Anterior cingulate cortex (tissue), 58 donors: ENCODE results near the gene SERAC1.

Experiments
- DNase-seq, 58 donors: peaks; one replicate each; lab custom pipeline; 2025; lab: John Stamatoyannopoulos, UW

The SERAC1 gene

DNA sequence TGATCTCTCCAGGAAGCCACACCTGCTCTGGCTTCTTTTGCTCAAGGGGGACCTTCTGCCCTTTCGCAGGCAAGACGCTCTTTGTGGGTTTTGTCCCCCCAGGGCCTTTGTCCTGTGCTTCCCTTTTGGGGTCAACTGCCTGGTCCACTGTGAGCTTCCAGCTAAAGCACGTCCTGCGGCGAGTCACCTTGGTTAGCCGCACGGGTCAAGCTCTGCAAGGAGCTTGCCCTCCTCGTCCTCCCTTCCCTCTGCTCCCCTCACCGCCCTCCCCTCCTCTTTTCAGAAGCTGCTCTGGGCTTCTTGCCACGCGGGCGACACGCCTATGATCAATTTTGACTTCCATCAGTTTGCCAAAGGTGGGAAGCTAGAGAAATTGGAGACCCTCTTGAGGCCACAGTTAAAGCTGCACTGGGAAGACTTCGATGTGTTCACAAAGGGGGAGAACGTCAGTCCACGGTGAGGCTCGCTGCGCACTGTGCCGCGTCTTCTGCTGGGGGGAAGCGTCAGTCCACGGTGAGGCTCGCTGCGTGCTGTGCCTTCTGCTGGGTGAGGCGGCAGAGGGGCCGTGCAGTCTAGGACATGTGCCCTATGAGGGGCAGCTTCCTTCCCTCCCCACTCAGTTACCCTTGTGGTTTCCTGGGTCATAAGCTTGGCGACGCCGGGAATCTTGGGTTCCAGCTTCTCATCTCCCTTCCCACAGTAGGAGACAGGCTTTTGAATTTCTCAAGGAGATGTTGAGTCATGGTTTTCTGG lies 106.2 kb downstream of the SERAC1 start:
- DNase-seq: no peak

DNA sequence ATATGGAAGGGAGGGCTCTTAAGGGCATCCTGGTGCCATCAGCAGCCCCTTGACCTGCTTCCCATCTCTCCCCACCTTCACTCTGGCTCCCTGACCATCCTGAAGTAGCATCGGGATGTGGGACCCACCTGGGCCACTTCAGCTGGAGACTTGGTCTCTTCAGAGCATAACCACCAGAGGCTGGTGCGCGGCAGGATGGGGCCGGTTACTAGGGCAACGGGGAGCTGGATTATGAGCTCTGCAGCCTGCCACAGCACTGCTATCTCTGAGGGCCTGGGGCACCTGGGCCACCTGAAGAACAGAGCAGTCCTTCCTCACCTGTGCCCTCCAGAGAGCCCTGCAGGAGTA lies 106.7 kb downstream of the SERAC1 start:
- peak in 6 of 58 donors; percentile 19 to 50 (median 30) for DNase-seq

DNA sequence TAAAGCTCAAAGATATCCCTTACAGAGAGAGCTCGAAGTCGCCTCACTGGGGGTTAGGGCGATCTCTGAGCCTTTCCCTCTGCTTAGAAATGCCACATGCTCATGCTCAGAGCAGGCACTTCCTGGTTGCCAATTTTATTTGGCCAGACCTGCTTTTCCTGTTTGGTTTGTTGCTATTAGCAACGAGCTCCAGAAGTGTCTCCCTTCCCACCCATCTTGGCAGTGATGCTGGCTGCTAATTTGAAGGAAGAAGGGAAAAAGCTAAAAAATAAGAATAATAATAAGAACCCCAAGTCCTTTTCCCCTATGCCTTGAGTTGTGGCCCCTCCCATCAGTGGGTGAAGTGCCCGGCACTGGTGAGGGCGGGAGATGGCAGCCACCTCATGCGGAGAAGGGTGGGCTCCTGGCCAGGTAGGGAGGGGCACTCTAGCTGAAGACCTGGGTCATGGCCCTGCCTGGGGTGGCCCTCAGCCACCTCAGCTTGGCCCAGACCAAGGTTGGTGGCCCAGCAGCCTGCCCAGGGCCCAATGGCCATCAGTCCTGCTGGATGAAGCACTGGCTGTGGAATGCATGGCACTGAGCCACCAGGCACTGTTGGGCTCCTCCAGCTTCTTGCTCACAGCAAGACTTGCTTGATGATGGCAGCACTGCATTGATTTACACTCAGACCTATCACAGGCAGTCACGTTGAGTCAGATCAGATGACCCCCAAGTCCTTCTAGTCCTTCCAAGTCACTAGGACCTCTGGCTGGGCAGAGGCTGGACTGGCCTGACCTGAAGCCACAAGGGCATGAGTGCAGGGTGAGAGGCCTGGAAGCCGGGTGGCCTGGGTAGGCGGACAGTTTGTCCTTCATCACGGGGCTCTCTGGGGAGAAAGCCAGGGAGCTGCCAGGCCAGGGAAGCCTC lies 107.4 kb downstream of the SERAC1 start:
- peak in 47 of 58 donors; percentile 29 to 82 (median 59) for DNase-seq
